ENCODE results near the gene TIMM22. TPM values are rescaled to one million over a fixed set of nuclear protein-coding genes. Genes with fewer than 3 reads are reported as not detected.
"Not testable (repeated sequence)": the region's sequence is repeated elsewhere in the genome, so short reads cannot be mapped to it uniquely, and the experiment has no call there.

The TIMM22 gene
- total RNA-seq, 1 donor: 10.5 TPM

GRCh38 chr17:1045456-1045855 lies 48.5 kb downstream of the TIMM22 start:
- peaks cover 20% of the 10 kb centered on the region for H4K20me1 ChIP-seq (ENCODE audit: insufficient read depth, low read length)
- H3K36me3 ChIP-seq (ENCODE audit: insufficient read depth, low read length): peaks cover 18% of the 10 kb centered on the region
- peaks cover 16% of the 10 kb centered on the region for H3K79me2 ChIP-seq (ENCODE audit: insufficient read depth, low read length)
- no peak overlapping the region for H3K4me3 ChIP-seq (ENCODE audit: insufficient read depth, low read length)
- no peaks in the 10 kb centered on the region for H3K4me1 ChIP-seq (ENCODE audit: insufficient read depth, low read length)
- DNase-seq (ENCODE audit: insufficient read length, low spot score, missing footprints): no peak
- no peak for TF ChIP-seq CTCF (IDR thresholded peaks at IDR 0.05; ENCODE audit: extremely low read depth, low read depth, low read length)
- H3K4me2 ChIP-seq (ENCODE audit: insufficient read depth, low read length): no peak overlapping the region
- H3K27ac ChIP-seq (ENCODE audit: low read depth, low read length): no peak overlapping the region
- H2AFZ ChIP-seq (ENCODE audit: low read length): no peak overlapping the region
- H3K27me3 ChIP-seq (ENCODE audit: insufficient read depth, low read length): no peaks in the 10 kb centered on the region
- no peaks in the 10 kb centered on the region for H3K9me3 ChIP-seq (ENCODE audit: low read depth, low read length)

- Histone ChIP-seq H4K20me1 (ENCODE audit: insufficient read depth, low read length) (peaks cover 17% of the 10 kb centered on the region), H3K27me3 (ENCODE audit: insufficient read depth, low read length) (no peaks in the 10 kb centered on the region), H3K4me2 (ENCODE audit: insufficient read depth, low read length) (no peak overlapping the region), H3K4me3 (ENCODE audit: insufficient read depth, low read length) (no peak overlapping the region), H2AFZ (ENCODE audit: low read length) (no peak overlapping the region), H3K79me2 (ENCODE audit: insufficient read depth, low read length) (peaks cover 11% of the 10 kb centered on the region), H3K9me3 (ENCODE audit: low read depth, low read length) (no peaks in the 10 kb centered on the region), H3K4me1 (ENCODE audit: insufficient read depth, low read length) (no peaks in the 10 kb centered on the region), H3K27ac (ENCODE audit: low read depth, low read length) (no peak overlapping the region), H3K36me3 (ENCODE audit: insufficient read depth, low read length) (peaks cover 12% of the 10 kb centered on the region)
- peak; percentile 93 for DNase-seq (ENCODE audit: insufficient read length, low spot score, missing footprints)
- no peak for TF ChIP-seq CTCF (IDR thresholded peaks at IDR 0.05; ENCODE audit: extremely low read depth, low read depth, low read length)
Observed at GRCh38 chr17:1047177-1047878, 50.4 kb downstream of the TIMM22 start.

GRCh38 chr17:1047879-1048470 lies 51.0 kb downstream of the TIMM22 start:
- Histone ChIP-seq H3K27me3 (ENCODE audit: insufficient read depth, low read length) (no peaks in the 10 kb centered on the region), H3K4me3 (ENCODE audit: insufficient read depth, low read length) (no peak overlapping the region), H4K20me1 (ENCODE audit: insufficient read depth, low read length) (peaks cover 12% of the 10 kb centered on the region), H3K4me1 (ENCODE audit: insufficient read depth, low read length) (no peaks in the 10 kb centered on the region), H3K27ac (ENCODE audit: low read depth, low read length) (no peak overlapping the region), H3K9me3 (ENCODE audit: low read depth, low read length) (no peaks in the 10 kb centered on the region), H2AFZ (ENCODE audit: low read length) (no peak overlapping the region), H3K79me2 (ENCODE audit: insufficient read depth, low read length) (peaks cover 6% of the 10 kb centered on the region), H3K36me3 (ENCODE audit: insufficient read depth, low read length) (peaks cover 6% of the 10 kb centered on the region), H3K4me2 (ENCODE audit: insufficient read depth, low read length) (no peak overlapping the region)
- TF ChIP-seq CTCF (IDR thresholded peaks at IDR 0.05; ENCODE audit: extremely low read depth, low read depth, low read length): no peak
- DNase-seq (ENCODE audit: insufficient read length, low spot score, missing footprints): no peak

GRCh38 chr17:1048516-1049115 lies 51.7 kb downstream of the TIMM22 start:
- not testable (repeated sequence) for H4K20me1 ChIP-seq (ENCODE audit: insufficient read depth, low read length); H2AFZ ChIP-seq (ENCODE audit: low read length); H3K4me1 ChIP-seq (ENCODE audit: insufficient read depth, low read length); H3K27ac ChIP-seq (ENCODE audit: low read depth, low read length); H3K9me3 ChIP-seq (ENCODE audit: low read depth, low read length); DNase-seq (ENCODE audit: insufficient read length, low spot score, missing footprints); H3K27me3 ChIP-seq (ENCODE audit: insufficient read depth, low read length); H3K4me2 ChIP-seq (ENCODE audit: insufficient read depth, low read length); H3K79me2 ChIP-seq (ENCODE audit: insufficient read depth, low read length); H3K36me3 ChIP-seq (ENCODE audit: insufficient read depth, low read length); H3K4me3 ChIP-seq (ENCODE audit: insufficient read depth, low read length)
